EL (cell line): Measurements from ENCODE around the gene PDCD2.
"Not testable (repeated sequence)": the region's sequence is repeated elsewhere in the genome, so short reads cannot be mapped to it uniquely, and the experiment has no call there.

Experiments
- DNase-seq: peaks from one replicate; pipeline ENCODE4 v3.0.0-alpha.2; 2016

The PDCD2 gene

GRCh38 chr6:170584181-170584953, at the start of gene PDCD2:
Gene PDCD2 (minus strand): TSS chr6:170584637. CDS start chr6:170584581, 56 bp downstream.
- peak; percentile 93 for DNase-seq

- DNase-seq = not testable (repeated sequence)
Measured at GRCh38 chr6:170616020-170616554, 31.6 kb upstream of the PDCD2 start.

- not testable (repeated sequence) for DNase-seq
Measured at GRCh38 chr6:170612256-170612804, 27.9 kb upstream of the PDCD2 start.

GRCh38 chr6:170609225-170609624, 24.8 kb upstream of the PDCD2 start:
- DNase-seq = not testable (repeated sequence)

- DNase-seq = no peak
Measured at GRCh38 chr6:170605574-170606259, 21.3 kb upstream of the PDCD2 start.

- DNase-seq = no peak
Measured at GRCh38 chr6:170597278-170597677, 12.8 kb upstream of the PDCD2 start.

GRCh38 chr6:170596426-170596825, 12.0 kb upstream of the PDCD2 start:
- no peak for DNase-seq

GRCh38 chr6:170590725-170591124, 6.3 kb upstream of the PDCD2 start:
- DNase-seq = no peak

- DNase-seq = no peak
Measured at GRCh38 chr6:170584954-170585498, 589 bp upstream of the PDCD2 start.

GRCh38 chr6:170583756-170584180, 669 bp downstream of the PDCD2 start:
- no peak for DNase-seq

GRCh38 chr6:170578909-170579308, 5.5 kb downstream of the PDCD2 start:
- no peak for DNase-seq

- no peak for DNase-seq
Measured at GRCh38 chr6:170575250-170575649, 9.2 kb downstream of the PDCD2 start.

GRCh38 chr6:170572704-170573466, 11.6 kb downstream of the PDCD2 start:
- no peak for DNase-seq

- DNase-seq = no peak
Measured at GRCh38 chr6:170564936-170565530, 19.4 kb downstream of the PDCD2 start.

GRCh38 chr6:170561555-170561954, 22.9 kb downstream of the PDCD2 start:
- DNase-seq = no peak

- DNase-seq = no peak
Measured at GRCh38 chr6:170555305-170555704, 29.1 kb downstream of the PDCD2 start.

- no peak for DNase-seq
Measured at GRCh38 chr6:170554796-170555137, 29.7 kb downstream of the PDCD2 start.

- DNase-seq = peak; percentile 99
Measured at GRCh38 chr6:170554013-170554795, 30.2 kb downstream of the PDCD2 start, which contains the start of gene TBP. Gene TBP (plus strand): TSS chr6:170554369. CDS start chr6:170557030, 2,661 bp downstream.

GRCh38 chr6:170553534-170554012, 30.9 kb downstream of the PDCD2 start:
- DNase-seq = no peak

- DNase-seq = peak; percentile 96
Measured at GRCh38 chr6:170552765-170553533, 31.5 kb downstream of the PDCD2 start, which contains the start of gene PSMB1. Gene PSMB1 (minus strand): TSS chr6:170553307. CDS start chr6:170553242, 65 bp downstream.
